Adrenal gland (tissue), 12 donors: ENCODE measurements around the gene ARHGEF7. TPM values are rescaled to one million over a fixed set of nuclear protein-coding genes. Genes with fewer than 3 reads are reported as not detected.
A peak's percentile ranks its signal among the peaks of the same experiment; 100 is the strongest.

Source experiments
- DNase-seq, 7 donors: peaks; one replicate each; pipeline ENCODE4 v3.0.0-alpha.2; 2019 to 2020
- H3K27ac ChIP-seq, 5 donors: fragments of 200-600 bp; sonication (generic) in 4 of 5; 1 replicate in 3 of 5; 2 replicates in 2 of 5; pipeline versions ENCODE4 v1.5.1 to v1.8.0; 2016 to 2020; ENCODE audit warnings: mild to moderate bottlenecking in 1 of 5
- H3K27me3 ChIP-seq: fragments of 200-600 bp; 2 replicates; pipeline ENCODE4 v1.8.0; 2021
- H3K36me3 ChIP-seq, 2 donors: fragments of 200-600 bp; replicated peaks in 1 of 2; 1 replicate in 1 of 2; 2 replicates in 1 of 2; pipeline versions ENCODE4 v1.5.1 to v1.8.0; 2018 to 2022
- H3K4me1 ChIP-seq, 2 donors: fragments of 200-600 bp; replicated peaks in 1 of 2; 1 replicate in 1 of 2; 2 replicates in 1 of 2; pipeline versions ENCODE4 v1.5.1 to v1.8.0; 2018 to 2021
- H3K4me3 ChIP-seq, 4 donors: fragments of 200-600 bp; sonication (generic) in 3 of 4; one replicate each; pipeline ENCODE4 v1.5.1; 2016 to 2018
- H3K9me3 ChIP-seq, 3 donors: fragments of 200-600 bp; sonication (generic) in 1 of 3; replicated peaks in 1 of 3; 1 replicate in 2 of 3; 2 replicates in 1 of 3; pipeline versions ENCODE4 v1.5.1 to v1.8.0; 2016 to 2021
- CTCF ChIP-seq, 6 experiments: fragments of 450-650 bp in 4 of 6; fragments of 200-600 bp in 2 of 6; sonication (generic) in 1 of 6; IDR thresholded peaks; 1 replicate in 5 of 6; 2 replicates in 1 of 6; pipeline versions ENCODE4 v1.5.1 to v1.8.0; 2016 to 2021; ENCODE audit warnings: antibody characterized with exemption in 6 of 6, mild to moderate bottlenecking in 2 of 6, moderate library complexity in 1 of 6
- POLR2A ChIP-seq, 2 donors: fragments of 450-650 bp; IDR thresholded peaks; one replicate each; pipeline ENCODE4 v1.6.1; 2017; ENCODE audit warnings: antibody characterized with exemption in 2 of 2, mild to moderate bottlenecking in 2 of 2, moderate library complexity in 1 of 2
- WGBS, 4 donors: extraction: QIAGEN DNeasy Blood & Tissue Kit in 2 of 4; methylation state at CpG; one replicate each; pipeline versions ENCODE4 v1.1.5 to v1.1.7; 2013 to 2017; 5-methylcytosine and 5-hydroxymethylcytosine counted together
- intact Hi-C, 2 donors: fragments of 100-400 bp; cut with DNase I; formaldehyde crosslinking; loops; one replicate each; pipeline versions ENCODE4 v1.14.1 to v1.15.0; 2022 to 2023
- polyA plus RNA-seq, 3 donors: library from polyadenylated mRNA; stranded (reverse); fragments of 200-250 nt in 2 of 3; fragments of 350-450 nt in 1 of 3; fragmentation: Illumina TruSeq in 1 of 3; extraction: RNeasy Lipid Tissue Mini Kit (QIAGEN cat#74804) in 1 of 3; gene quantifications; one replicate each; pipeline ENCODE4 v1.2.3, GENCODE V29; 2013 to 2014
- total RNA-seq, 9 donors: library from RNA; depleted of rRNA in 4 of 9; stranded (reverse); fragments of >200 nt in 4 of 9; fragments of 120-200 nt in 1 of 9; fragmentation: NEBNext Ultra II Directional in 1 of 9; extraction: Animal tissue kit (Norgen Biotek cat#: 25700) in 1 of 9; gene quantifications; one replicate each; pipeline versions ENCODE4 v1.1.0 to v1.2.4, GENCODE V29; 2013 to 2023
- donor health status: healthy with polysubstance abuse.
- donor health status: Bipolar disorder and iron deficiency.
- donor health status: DM: yes; HTN: yes; CAD: no.
- donor health status: DM: no; HTN: no; CAD: no.
- donor health status: DM: no; HTN: no; CAD: no.
- donor health status: DM: yes; HTN: yes; CAD: no.

The ARHGEF7 gene
- total and polyA plus RNA-seq, 12 donors: 25.3 to 69.3 (median 53.2) TPM

GRCh38 chr13:111225810-111226546, 110.9 kb downstream of the ARHGEF7 start:
- WGBS, 4 donors: 81 to 93% (median 81%) methylated on average over 7 of the region's 7 CpGs
- Histone ChIP-seq H3K9me3 (no peaks in the 10 kb centered on the region), H3K36me3 (no peaks in the 10 kb centered on the region), H3K27ac (no peak overlapping the region), H3K4me1 (no peaks in the 10 kb centered on the region), H3K4me3 (no peak overlapping the region), H3K27me3 (no peaks in the 10 kb centered on the region)
- DNase-seq: no peak
- intact Hi-C loops: loop anchor here in 1 of 2 donors (10.0 kb wide), 1 partner anchor 301 kb away; no protein-coding TSS in a partner anchor
- TF ChIP-seq POLR2A (IDR thresholded peaks at IDR 0.05) (no peak), CTCF (IDR thresholded peaks at IDR 0.05) (no peak)

DNA sequence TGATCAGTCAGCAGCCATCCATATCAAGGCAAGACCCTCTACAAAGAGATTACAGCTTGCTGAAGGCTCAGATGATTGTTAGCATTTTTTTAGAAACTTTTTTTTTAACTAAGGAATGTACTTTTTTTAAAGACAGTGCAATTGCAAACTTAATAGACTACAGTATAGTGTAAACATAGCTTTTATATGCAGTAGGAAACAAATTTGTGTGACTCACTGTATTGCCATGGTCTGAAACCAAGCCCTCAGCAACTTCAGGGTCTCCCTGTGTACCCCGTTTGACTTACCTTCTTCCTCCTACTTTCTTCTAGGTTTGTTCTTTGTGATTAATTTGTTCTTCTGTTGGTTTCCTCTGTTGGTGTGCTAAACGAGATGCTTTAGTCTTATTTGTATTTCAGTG, 112.3 kb downstream of the ARHGEF7 start:
- no peaks in the 10 kb centered on the region for H3K36me3 ChIP-seq
- WGBS, 4 donors: 50 to 72% (median 69%) methylated on average over 2 of the region's 2 CpGs
- intact Hi-C loops: loop anchor here in 1 of 2 donors (10.0 kb wide), 1 partner anchor 303 kb away; no protein-coding TSS in a partner anchor
- H3K4me1 ChIP-seq: no peaks in the 10 kb centered on the region
- DNase-seq: no peak
- no peaks in the 10 kb centered on the region for H3K9me3 ChIP-seq
- H3K27me3 ChIP-seq: no peaks in the 10 kb centered on the region
- H3K4me3 ChIP-seq: no peak overlapping the region
- no peak overlapping the region for H3K27ac ChIP-seq
- TF ChIP-seq CTCF (IDR thresholded peaks at IDR 0.05) (no peak), POLR2A (IDR thresholded peaks at IDR 0.05) (no peak)

DNA sequence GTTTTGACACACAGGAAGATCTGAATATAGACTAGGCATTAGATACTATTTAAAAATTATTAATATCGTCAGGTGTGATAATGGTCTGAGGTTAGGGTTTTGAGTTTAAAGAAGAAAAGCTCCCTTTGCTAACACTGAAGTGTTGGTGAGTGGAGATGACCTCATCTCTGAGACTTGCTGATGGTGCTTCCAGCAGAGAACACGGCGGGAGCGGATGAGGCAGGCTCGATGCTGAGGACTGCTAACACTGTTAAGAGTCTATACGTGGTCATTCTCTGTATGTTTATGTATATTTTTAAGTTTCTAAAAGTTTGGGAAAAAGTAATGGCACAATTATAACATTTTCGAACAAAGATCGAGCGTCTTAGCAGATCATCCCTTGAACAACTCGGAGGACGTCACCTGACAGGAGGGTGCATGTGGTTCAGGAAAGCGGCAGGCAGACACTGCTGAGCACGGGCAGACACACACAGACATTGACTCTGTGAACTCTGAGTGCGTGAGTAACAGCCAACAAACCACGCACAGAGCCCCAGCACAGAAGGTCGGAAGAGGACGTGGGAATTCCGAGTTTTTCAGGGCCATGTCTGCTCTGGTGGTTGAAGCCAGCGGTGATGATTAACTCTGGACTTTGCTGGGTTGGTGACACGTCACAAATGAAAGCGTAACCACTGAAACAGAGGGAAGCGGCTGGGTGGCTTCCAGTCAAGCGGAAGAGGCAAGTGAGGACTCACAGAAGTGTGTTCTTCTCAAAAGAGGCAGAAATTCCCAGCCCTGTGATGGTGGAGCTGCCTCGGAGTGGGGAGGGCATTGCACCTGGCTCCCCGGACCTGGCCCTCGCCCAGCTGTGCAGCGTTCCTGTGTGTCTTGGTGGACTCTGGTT, 113.4 kb downstream of the ARHGEF7 start:
- intact Hi-C loops: loop anchor here in 1 of 2 donors (10.0 kb wide), 1 partner anchor 304 kb away; no protein-coding TSS in a partner anchor

DNA sequence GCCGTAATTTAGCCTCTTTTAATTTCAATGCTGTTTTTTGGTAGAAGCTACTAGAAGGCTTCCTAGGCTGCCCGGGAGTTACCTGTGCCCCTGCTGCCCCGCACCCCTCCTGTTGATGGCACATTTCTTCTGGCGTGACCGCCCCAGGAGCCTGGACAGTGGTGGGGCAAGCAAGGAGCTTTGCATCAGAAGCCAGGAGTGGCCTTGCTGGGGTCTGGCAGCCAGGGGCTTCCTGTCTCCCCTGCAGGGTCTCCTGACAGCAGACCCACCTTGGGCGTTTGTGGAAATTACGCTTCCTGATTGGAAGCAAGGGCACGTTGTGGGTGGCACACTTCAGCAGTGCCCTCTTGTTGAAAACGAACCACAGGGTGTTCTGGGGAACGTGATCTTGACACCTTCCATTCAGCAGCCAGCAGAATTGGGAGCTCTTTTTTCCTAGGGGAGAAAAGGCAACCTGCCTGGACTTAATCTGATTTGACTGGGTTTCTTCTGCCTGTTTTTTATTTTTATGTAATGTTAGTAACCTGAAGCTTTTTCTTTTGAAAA, 115.3 kb downstream of the ARHGEF7 start:
- Histone ChIP-seq H3K4me1 (peaks cover 4 to 5% of the 10 kb centered on the region in 2 donors), H3K27me3 (no peaks in the 10 kb centered on the region), H3K4me3 (no peak overlapping the region), H3K36me3 (peaks cover 0 to 12% of the 10 kb centered on the region in 2 donors), H3K9me3 (no peaks in the 10 kb centered on the region), H3K27ac (no peak overlapping the region)
- intact Hi-C loops: no loop called here
- 82 to 90% (median 85%) methylated on average over 8 to 10 of the region's 10 CpGs for WGBS, 4 donors
- DNase-seq: no peak
- TF ChIP-seq CTCF (IDR thresholded peaks at IDR 0.05) (no peak), POLR2A (IDR thresholded peaks at IDR 0.05) (no peak)

More for the DNA sequence above, 113.4 kb downstream of the ARHGEF7 start:
- Histone ChIP-seq H3K27me3 (no peaks in the 10 kb centered on the region), H3K4me3 (no peak overlapping the region), H3K36me3 (no peaks in the 10 kb centered on the region), H3K9me3 (no peaks in the 10 kb centered on the region), H3K27ac (no peak overlapping the region), H3K4me1 (peaks cover 0 to 5% of the 10 kb centered on the region in 2 donors)
- 86 to 91% (median 87%) methylated on average over 27 of the region's 27 CpGs for WGBS, 4 donors
- peak in 3 of 7 donors; percentile 32 to 47 (median 35) for DNase-seq
- no peak for TF ChIP-seq POLR2A (IDR thresholded peaks at IDR 0.05)
